Ectodermal cell (in vitro differentiated cells): ENCODE results near the gene ARHGEF11.

ENCODE experiments used
- H3K27ac ChIP-seq: 2 replicates; pipeline ENCODE4 v1.7.0; 2013; ENCODE audit warnings: mild to moderate bottlenecking, low read depth, low read length; ENCODE audit not compliant: insufficient read depth, poor library complexity, severe bottlenecking
- H3K27me3 ChIP-seq: 2 replicates; pipeline ENCODE4 v1.7.0; 2013; ENCODE audit warnings: mild to moderate bottlenecking, low read length; ENCODE audit not compliant: insufficient read depth, control insufficient read depth, poor library complexity, severe bottlenecking
- H3K36me3 ChIP-seq: one replicate; pipeline ENCODE4 v1.7.0; 2013; ENCODE audit warnings: low read length; ENCODE audit not compliant: control insufficient read depth, insufficient read depth
- H3K4me1 ChIP-seq: one replicate; pipeline ENCODE4 v1.7.0; 2013; ENCODE audit warnings: low read length; ENCODE audit not compliant: control insufficient read depth, insufficient read depth
- H3K4me3 ChIP-seq: 2 replicates; pipeline ENCODE4 v1.7.0; 2013; ENCODE audit warnings: low read depth, low read length, control low read depth; ENCODE audit not compliant: insufficient read depth
- H3K9me3 ChIP-seq: 2 replicates; pipeline ENCODE4 v1.7.0; 2013; ENCODE audit warnings: mild to moderate bottlenecking, low read length, moderate library complexity; ENCODE audit not compliant: control insufficient read depth
- WGBS, 2 experiments: methylation state at CpG; one replicate each; pipeline ENCODE4 v1.1.7; 2013; ENCODE audit warnings: missing lambda C conversion rate in 2 of 2; 5-methylcytosine and 5-hydroxymethylcytosine counted together

The ARHGEF11 gene

DNA sequence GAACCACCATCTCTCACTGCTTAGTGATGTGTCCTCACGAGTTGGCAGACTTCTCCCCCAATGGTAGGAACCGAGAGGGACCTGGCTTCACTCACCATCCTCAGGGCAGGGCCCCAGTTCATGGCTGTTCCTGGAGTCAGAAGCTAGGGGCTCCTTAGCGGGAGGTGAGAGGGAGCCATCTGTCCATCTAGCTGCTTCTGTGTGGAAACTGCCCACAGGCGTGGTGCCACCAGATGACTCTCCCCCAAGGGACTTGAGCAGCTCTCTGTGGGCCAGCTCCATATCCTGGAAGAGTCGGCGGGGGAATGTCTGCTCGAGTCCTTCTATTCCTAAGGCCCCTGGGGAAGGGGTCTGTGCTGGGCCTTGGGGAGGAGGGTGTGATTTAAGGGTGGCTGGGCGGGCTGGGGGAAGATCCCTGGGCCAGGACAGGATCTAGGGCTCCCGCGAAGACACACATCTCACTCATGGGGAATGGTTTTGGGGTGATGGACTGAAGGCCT lies 108.8 kb downstream of the ARHGEF11 start:
- Histone ChIP-seq H3K9me3 (no peaks in the 10 kb centered on the region), H3K36me3 (peaks cover 14% of the 10 kb centered on the region)
- WGBS, 2 experiments, result 88 to 89% methylated on average over 10 of the region's 10 CpGs

DNA sequence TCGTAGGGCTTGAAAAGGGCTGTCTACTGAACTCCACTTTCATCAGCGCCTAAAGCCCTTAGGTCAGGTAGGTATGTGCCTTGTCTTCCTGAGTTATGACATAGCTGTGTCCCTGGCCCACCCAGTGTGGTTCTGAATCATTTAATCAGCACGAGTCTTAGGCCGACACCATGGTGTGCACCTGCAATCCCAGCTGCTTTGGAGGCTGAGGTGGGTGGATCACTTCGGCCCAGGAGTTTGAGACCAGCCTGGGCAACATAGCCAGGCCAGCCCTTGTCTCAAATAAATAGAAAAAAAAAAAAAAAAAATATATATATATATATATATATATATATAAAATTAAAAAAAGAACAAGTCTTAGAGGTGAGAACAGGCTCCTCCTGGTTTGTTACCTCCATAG lies 109.4 kb downstream of the ARHGEF11 start:
- H3K36me3 ChIP-seq, result peaks cover 10% of the 10 kb centered on the region
- H3K9me3 ChIP-seq, result no peaks in the 10 kb centered on the region
- H3K4me1 ChIP-seq, result no peaks in the 10 kb centered on the region
- no peak overlapping the region for H3K4me3 ChIP-seq
- no peaks in the 10 kb centered on the region for H3K27me3 ChIP-seq
- 86 to 95% methylated on average over 5 of the region's 5 CpGs for WGBS, 2 experiments
- H3K27ac ChIP-seq, result no peak overlapping the region

More for the DNA sequence above, 108.8 kb downstream of the ARHGEF11 start:
- Histone ChIP-seq H3K4me3 (no peak overlapping the region), H3K27ac (no peak overlapping the region), H3K27me3 (no peaks in the 10 kb centered on the region), H3K4me1 (no peaks in the 10 kb centered on the region)

DNA sequence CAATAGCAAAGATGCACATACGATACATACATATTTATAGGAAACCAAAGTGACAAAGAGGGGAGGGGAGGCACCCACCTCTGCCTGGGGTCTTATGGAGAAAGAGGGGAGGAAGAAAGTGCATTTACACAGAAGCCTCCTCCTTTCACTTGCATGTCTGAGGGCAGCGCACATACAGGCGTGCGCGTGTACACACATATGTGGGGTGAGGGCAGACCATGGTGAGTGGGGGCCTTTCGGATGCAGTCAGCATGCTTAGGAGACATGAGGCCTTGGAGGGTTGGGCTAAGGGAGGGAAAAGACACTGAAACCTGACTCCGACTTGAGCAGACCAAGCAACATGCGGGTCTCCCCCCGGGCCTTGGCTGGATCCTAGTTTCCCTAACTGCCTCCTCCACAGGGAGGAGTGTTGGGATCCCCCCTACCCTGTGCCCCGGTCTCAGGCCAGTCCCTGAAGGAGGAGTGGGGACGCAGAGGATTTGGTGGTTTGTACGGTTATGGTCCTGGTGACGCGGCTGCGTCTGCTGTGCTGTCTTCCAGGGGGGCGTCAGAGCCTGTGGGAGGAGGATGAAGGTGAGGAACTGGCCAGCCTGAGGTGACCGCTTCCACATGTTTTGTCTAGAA lies 109.9 kb downstream of the ARHGEF11 start:
- no peaks in the 10 kb centered on the region for H3K9me3 ChIP-seq
- H3K4me3 ChIP-seq, result no peak overlapping the region
- peaks cover 10% of the 10 kb centered on the region for H3K36me3 ChIP-seq
- H3K27ac ChIP-seq, result no peak overlapping the region
- H3K27me3 ChIP-seq, result no peaks in the 10 kb centered on the region
- WGBS, 2 experiments, result 89 to 92% methylated on average over 16 to 17 of the region's 17 CpGs
- no peaks in the 10 kb centered on the region for H3K4me1 ChIP-seq

DNA sequence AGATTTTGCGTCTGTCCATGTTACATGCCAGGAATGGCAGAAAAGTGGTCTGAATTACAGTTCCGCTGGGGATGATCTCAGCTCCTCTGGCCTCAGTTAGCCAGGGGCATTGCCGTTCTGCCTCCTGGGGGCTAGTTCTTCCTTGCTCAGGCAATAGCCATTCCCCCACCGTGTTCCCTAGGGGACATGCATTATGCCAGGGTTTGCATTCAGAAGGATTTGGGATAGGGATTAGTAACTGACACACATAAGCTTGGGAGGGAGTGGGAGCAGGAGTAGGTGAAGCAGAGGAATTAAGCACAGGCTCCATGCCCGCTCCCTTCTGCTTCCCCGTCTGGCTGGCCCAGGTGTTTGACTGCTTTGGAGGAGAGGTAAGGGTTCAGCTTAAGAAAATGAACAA lies 112.4 kb downstream of the ARHGEF11 start:
- no peak overlapping the region for H3K27ac ChIP-seq
- no peak overlapping the region for H3K4me3 ChIP-seq
- peaks cover 4% of the 10 kb centered on the region for H3K36me3 ChIP-seq
- no peaks in the 10 kb centered on the region for H3K9me3 ChIP-seq
- H3K27me3 ChIP-seq, result peaks cover 17% of the 10 kb centered on the region
- no peaks in the 10 kb centered on the region for H3K4me1 ChIP-seq
- 68 to 72% methylated on average over 6 of the region's 6 CpGs for WGBS, 2 experiments

DNA sequence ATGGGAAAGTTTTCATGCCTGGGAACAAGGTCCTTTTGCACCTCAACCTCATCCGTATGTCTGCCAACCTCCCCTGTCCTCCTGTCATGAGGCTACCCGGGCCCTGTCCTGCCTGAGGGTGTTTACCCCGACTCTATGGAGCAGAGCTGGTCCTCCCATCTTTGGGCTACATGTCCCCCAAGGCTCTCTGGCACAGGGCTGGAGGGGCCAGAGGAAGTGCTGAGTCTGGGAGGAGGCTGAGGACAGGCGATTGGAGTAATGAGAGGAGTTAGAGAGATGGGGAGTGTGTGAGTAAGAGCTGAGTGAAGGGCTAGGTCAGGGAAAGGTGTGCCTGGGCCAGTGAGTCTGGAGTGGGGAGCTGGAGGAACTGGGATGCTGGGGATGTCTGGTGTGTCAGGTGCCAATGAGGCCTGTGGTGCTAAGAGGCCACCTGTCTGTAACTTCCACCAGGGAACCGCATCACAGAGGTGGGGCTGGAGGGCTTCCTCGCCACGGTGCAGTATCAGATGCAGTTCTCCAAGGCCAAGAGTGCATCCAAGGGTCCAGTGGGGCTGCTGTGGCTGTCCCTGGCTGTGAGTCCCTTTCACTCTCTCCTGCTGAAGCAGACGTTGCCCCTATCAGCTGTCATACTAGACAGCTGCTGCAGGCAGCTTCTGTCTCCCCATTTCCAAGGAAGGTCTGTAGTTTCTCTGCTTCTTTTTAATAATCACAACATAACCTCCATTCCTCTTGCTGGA lies 113.4 kb downstream of the ARHGEF11 start:
- peaks cover 27% of the 10 kb centered on the region for H3K27me3 ChIP-seq
- H3K4me3 ChIP-seq, result no peak overlapping the region

DNA sequence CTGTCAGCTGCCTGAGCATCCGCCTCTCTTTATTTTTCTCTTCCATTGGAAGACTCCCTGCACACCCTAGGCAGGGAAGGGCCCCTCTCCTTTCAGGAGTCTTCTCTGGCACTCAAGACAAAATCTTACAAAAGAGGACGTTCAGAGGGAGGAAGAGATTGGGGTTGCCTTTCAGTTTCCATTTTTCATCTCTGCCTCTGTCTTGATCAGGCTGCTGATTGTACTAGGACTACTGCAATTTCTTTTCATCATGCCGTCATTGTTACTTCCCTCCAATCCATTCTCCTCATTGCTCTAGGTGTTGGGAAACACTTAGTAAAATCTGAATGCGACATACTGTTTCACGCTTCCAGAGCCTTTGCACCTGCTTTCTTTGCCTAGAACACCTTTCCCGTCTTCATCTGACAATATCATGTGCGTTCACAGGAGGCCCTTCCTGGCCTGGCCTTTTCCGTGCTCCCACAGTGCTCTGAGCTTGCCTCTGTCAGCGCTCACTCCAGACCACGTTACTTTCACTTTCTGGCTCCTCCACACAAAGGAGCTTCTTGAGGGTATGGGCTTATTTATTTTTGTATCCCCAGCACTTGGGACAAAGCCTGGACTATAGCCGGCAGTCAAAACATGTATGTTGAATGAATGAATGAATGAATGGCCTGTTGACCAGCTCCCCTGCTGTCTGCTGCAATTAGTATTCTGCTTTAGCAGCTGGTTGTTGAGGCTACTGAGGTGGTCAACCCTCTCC lies 114.2 kb downstream of the ARHGEF11 start:
- H3K27ac ChIP-seq, result no peak overlapping the region
- peaks cover 34% of the 10 kb centered on the region for H3K27me3 ChIP-seq
- 88 to 90% methylated on average over 11 of the region's 11 CpGs for WGBS, 2 experiments
- H3K9me3 ChIP-seq, result no peaks in the 10 kb centered on the region
- H3K4me3 ChIP-seq, result no peak overlapping the region
- H3K36me3 ChIP-seq, result no peaks in the 10 kb centered on the region
- no peaks in the 10 kb centered on the region for H3K4me1 ChIP-seq

More for the DNA sequence above, 113.4 kb downstream of the ARHGEF11 start:
- H3K27ac ChIP-seq, result no peak overlapping the region
- WGBS, 2 experiments, result 71 to 73% methylated on average over 8 of the region's 8 CpGs
- H3K4me1 ChIP-seq, result no peaks in the 10 kb centered on the region
- H3K36me3 ChIP-seq, result peaks cover 2% of the 10 kb centered on the region
- no peaks in the 10 kb centered on the region for H3K9me3 ChIP-seq

DNA sequence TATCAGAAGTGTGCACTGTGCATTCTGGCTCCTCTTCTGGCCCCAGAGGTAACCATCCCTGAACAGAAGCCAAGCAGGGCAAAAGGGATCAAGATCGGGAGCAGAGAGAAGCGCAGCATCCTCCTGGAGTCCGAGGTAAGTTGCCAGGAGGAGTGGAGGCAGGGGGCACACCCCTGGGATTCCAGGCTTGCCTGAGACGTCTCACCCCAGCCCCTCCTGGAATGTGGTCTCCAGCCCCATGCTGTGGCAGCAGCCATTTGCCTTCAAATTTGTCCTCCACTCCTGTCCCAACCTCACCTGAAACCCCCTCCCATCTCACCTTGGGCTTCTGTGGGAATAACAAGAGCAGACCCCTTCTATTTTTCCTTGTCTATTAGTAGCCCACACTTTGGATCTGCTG lies 115.1 kb downstream of the ARHGEF11 start:
- Histone ChIP-seq H3K4me3 (no peak overlapping the region), H3K27me3 (peaks cover 43% of the 10 kb centered on the region), H3K4me1 (no peaks in the 10 kb centered on the region), H3K36me3 (no peaks in the 10 kb centered on the region), H3K9me3 (no peaks in the 10 kb centered on the region), H3K27ac (no peak overlapping the region)
- WGBS, 2 experiments, result 58 to 68% methylated on average over 4 of the region's 4 CpGs

DNA sequence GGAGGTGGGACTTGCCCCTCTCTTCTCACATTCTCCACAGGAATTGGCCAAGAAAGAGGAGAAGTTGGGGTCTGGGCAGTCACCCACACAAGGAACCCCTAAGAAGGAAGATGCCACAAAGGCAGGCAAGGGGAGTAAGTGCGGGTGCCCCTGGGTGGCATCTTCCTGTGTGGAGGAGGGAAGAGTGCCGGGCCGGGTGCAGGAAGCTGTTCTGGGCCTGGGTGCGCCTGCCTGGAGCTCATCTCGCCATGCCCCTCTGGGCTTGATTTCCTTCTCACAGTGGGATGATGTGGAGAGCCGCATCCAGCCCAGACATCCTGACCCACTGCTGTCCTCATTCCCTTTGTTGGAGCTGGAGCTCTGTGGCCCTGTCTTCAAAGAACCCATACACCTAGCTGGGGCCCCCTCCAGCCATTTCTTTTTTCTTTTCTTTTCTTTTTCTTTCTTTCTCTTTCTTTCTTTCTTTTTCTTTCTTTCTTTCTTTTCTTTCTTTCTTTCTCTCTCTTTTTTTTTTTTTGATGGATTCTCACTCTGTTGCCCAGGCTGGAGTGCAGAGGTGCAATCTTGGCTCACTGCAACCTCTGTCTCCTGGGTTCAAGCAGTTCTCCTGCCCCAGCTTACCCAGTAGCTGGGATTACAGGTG lies 115.8 kb downstream of the ARHGEF11 start:
- H3K4me3 ChIP-seq, result no peak overlapping the region
- peaks cover under 1% of the 10 kb centered on the region for H3K4me1 ChIP-seq
- no peaks in the 10 kb centered on the region for H3K9me3 ChIP-seq
- H3K27ac ChIP-seq, result no peak overlapping the region
- no peaks in the 10 kb centered on the region for H3K36me3 ChIP-seq
- 83 to 91% methylated on average over 6 of the region's 6 CpGs for WGBS, 2 experiments
- H3K27me3 ChIP-seq, result peaks cover 51% of the 10 kb centered on the region

DNA sequence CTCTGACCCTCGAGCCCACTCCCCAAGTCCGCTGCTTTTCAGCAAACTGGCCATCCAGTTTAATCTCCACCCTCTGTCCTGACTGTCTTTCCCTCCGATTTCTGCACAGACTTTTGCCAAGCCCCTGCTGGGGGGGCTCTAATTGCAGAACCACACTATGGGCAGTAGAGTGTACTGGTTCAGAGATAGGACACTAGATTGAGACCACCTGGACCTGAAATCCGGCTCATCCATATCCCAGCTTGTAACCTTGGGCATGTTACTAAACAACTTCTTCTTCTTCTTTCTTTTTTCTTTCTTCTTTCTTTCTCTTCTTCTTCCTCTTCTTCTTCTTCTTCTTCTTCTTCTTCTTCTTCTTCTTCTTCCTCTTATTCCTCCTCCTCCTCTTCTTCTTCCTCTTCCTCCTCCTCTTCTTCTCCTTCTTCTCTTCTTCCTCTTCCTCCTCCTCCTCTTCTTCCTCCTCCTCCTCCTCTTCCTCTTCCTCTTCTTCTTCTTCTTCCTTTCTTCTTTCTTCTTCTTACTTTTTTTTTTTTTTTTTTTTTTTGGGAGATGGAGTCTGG lies 117.4 kb downstream of the ARHGEF11 start:
- 16 to 19% methylated on average over 4 of the region's 4 CpGs for WGBS, 2 experiments
- H3K4me1 ChIP-seq, result peaks cover 10% of the 10 kb centered on the region
- H3K36me3 ChIP-seq, result no peaks in the 10 kb centered on the region
- no peaks in the 10 kb centered on the region for H3K9me3 ChIP-seq
- no peak overlapping the region for H3K4me3 ChIP-seq
- peaks cover 67% of the 10 kb centered on the region for H3K27me3 ChIP-seq
- no peak overlapping the region for H3K27ac ChIP-seq
